Colonic mucosa (tissue), 4 donors: ENCODE data around the gene MATN4. TPM values are rescaled to one million over a fixed set of nuclear protein-coding genes. Genes with fewer than 3 reads are reported as not detected.

ENCODE experiments used
- DNase-seq: peaks from one replicate; pipeline ENCODE4 v3.0.0-alpha.2; 2020
- H3K27ac ChIP-seq: fragments of 200-600 bp; one replicate; pipeline ENCODE4 v1.8.0; 2021
- H3K27me3 ChIP-seq: fragments of 200-600 bp; one replicate; pipeline ENCODE4 v1.8.0; 2021
- H3K36me3 ChIP-seq: fragments of 200-600 bp; one replicate; pipeline ENCODE4 v1.8.0; 2021
- H3K4me1 ChIP-seq: fragments of 200-600 bp; one replicate; pipeline ENCODE4 v1.8.0; 2021; ENCODE audit warnings: mild to moderate bottlenecking
- H3K4me3 ChIP-seq: fragments of 200-600 bp; one replicate; pipeline ENCODE4 v1.8.0; 2021
- H3K9ac ChIP-seq, 2 donors: one replicate each; pipeline ENCODE4 v1.7.0; 2013; ENCODE audit warnings: control low read depth in 2 of 2, low read depth in 2 of 2, low read length in 2 of 2
- H3K9me3 ChIP-seq: fragments of 200-600 bp; one replicate; pipeline ENCODE4 v1.8.0; 2021
- intact Hi-C: fragments of 100-400 bp; cut with DNase I; formaldehyde crosslinking; loops from one replicate; pipeline ENCODE4 v1.14.1; 2022
- total RNA-seq, 2 donors: library from RNA; stranded (reverse); fragmentation: NEBNext Ultra II Directional in 1 of 2; extraction: Animal tissue kit (Norgen Biotek cat#: 25700) in 1 of 2; gene quantifications; one replicate each; pipeline ENCODE4 v1.2.1, GENCODE V29; 2021
- TF ChIP-seq, protein P1 (sequence below): fragments of 200-600 bp; IDR thresholded peaks from one replicate; pipeline ENCODE4 v1.8.0; 2022; ENCODE audit warnings: antibody characterized with exemption, mild to moderate bottlenecking
- donor health status: healthy.
- donor health status: DM: no; HTN: no; CAD: no.
- donor health status: DM: no; HTN: no; CAD: no.

The MATN4 gene
- total RNA-seq, 2 donors from 2014 or later = 0.47 TPM; not detected in 1

- Histone ChIP-seq H3K36me3 (no peaks in the 10 kb centered on the region), H3K9ac (no peak overlapping the region), H3K4me1 (no peaks in the 10 kb centered on the region), H3K27me3 (peaks cover 6% of the 10 kb centered on the region), H3K9me3 (no peaks in the 10 kb centered on the region), H3K4me3 (no peak overlapping the region), H3K27ac (no peak overlapping the region)
- intact Hi-C loops = no loop called here
- TF ChIP-seq, protein P1, sequence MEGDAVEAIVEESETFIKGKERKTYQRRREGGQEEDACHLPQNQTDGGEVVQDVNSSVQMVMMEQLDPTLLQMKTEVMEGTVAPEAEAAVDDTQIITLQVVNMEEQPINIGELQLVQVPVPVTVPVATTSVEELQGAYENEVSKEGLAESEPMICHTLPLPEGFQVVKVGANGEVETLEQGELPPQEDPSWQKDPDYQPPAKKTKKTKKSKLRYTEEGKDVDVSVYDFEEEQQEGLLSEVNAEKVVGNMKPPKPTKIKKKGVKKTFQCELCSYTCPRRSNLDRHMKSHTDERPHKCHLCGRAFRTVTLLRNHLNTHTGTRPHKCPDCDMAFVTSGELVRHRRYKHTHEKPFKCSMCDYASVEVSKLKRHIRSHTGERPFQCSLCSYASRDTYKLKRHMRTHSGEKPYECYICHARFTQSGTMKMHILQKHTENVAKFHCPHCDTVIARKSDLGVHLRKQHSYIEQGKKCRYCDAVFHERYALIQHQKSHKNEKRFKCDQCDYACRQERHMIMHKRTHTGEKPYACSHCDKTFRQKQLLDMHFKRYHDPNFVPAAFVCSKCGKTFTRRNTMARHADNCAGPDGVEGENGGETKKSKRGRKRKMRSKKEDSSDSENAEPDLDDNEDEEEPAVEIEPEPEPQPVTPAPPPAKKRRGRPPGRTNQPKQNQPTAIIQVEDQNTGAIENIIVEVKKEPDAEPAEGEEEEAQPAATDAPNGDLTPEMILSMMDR = no peak
- no peak for DNase-seq
These were observed 4.3 kb downstream of the MATN4 start for GRCh38 chr20:45303586-45304463.

DNA sequence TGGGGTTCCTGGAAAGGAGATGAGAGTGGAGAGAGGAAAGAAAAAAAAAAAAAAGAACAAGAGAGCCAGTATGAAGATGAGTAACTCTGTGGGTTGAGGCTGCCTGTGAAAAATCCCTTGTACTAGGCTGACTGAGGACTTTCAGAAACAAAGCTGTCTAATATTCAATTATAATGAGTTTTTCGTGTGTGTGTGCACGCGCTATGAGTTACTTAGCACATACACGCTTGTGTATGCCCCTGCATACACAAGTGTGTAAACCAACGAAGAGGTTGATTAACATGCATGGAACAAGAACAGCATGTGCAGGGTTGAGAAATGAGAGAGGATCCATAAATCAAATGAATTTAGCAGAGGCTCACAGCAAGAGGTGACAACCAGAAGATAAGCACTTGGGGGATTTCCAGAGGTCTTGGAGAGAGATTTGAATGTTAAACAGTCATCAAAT lies 6.3 kb downstream of the MATN4 start:
- Histone ChIP-seq H3K9me3 (no peaks in the 10 kb centered on the region), H3K27me3 (no peaks in the 10 kb centered on the region), H3K9ac (no peak overlapping the region), H3K4me3 (no peak overlapping the region), H3K27ac (no peak overlapping the region), H3K36me3 (no peaks in the 10 kb centered on the region), H3K4me1 (no peaks in the 10 kb centered on the region)
- DNase-seq = no peak
- intact Hi-C loops = no loop called here
- TF ChIP-seq, protein P1 = no peak

DNA sequence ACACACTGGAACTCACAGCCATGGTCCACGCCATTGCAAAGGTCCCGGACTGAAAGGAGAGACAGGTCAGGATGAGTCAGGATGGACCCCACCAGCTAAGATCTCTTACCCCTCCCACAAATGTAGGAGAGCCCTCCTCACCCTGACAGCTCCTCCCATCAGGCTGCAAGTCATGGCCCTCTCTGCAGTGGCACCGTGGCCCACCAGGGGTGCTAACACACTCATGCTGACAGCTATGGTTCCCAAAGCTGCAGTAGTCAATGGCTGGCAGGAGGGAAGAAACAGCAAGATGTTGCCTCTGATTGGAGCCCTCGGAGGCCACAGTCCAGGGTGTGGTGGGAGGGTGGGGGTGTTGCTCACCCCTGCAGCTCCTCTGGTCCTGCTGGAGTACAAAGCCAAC lies 7.1 kb downstream of the MATN4 start:
- Histone ChIP-seq H3K36me3 (no peaks in the 10 kb centered on the region), H3K27me3 (no peaks in the 10 kb centered on the region)
- TF ChIP-seq, protein P1 = no peak

DNA sequence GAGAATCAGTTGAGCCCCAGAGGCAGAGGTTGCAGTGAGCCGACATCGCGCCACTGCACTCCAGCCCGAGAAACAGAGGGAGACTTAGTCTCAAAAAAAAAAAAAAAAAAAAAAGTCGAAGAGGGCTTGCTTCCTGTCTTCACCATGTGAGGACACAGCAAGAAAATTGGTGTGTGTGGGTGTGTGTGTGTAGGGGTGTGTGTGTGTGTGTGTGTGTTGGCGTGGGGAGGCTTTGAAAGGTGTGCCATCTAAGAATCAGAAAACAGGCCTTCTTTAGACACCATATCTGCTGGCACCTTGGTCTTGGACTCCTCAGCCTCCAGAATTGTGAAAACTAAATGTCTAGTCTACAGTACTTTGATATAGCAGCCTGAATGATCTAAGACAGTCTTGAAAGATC lies 8.3 kb downstream of the MATN4 start:
- no peaks in the 10 kb centered on the region for H3K36me3 ChIP-seq
- intact Hi-C loops = loop anchor here (10.0 kb wide), 2 partner anchors 165 to 255 kb away; no protein-coding TSS in a partner anchor
- no peaks in the 10 kb centered on the region for H3K9me3 ChIP-seq
- H3K4me1 ChIP-seq = no peaks in the 10 kb centered on the region
- H3K4me3 ChIP-seq = no peak overlapping the region
- TF ChIP-seq, protein P1 = no peak
- peaks cover 2% of the 10 kb centered on the region for H3K27me3 ChIP-seq
- H3K27ac ChIP-seq = no peak overlapping the region
- H3K9ac ChIP-seq = no peak overlapping the region
- DNase-seq = no peak

More for the DNA sequence above, 7.1 kb downstream of the MATN4 start:
- no peak overlapping the region for H3K27ac ChIP-seq
- H3K9me3 ChIP-seq = no peaks in the 10 kb centered on the region
- H3K4me3 ChIP-seq = no peak overlapping the region
- no peaks in the 10 kb centered on the region for H3K4me1 ChIP-seq
- intact Hi-C loops = no loop called here
- no peak overlapping the region for H3K9ac ChIP-seq
- no peak for DNase-seq

DNA sequence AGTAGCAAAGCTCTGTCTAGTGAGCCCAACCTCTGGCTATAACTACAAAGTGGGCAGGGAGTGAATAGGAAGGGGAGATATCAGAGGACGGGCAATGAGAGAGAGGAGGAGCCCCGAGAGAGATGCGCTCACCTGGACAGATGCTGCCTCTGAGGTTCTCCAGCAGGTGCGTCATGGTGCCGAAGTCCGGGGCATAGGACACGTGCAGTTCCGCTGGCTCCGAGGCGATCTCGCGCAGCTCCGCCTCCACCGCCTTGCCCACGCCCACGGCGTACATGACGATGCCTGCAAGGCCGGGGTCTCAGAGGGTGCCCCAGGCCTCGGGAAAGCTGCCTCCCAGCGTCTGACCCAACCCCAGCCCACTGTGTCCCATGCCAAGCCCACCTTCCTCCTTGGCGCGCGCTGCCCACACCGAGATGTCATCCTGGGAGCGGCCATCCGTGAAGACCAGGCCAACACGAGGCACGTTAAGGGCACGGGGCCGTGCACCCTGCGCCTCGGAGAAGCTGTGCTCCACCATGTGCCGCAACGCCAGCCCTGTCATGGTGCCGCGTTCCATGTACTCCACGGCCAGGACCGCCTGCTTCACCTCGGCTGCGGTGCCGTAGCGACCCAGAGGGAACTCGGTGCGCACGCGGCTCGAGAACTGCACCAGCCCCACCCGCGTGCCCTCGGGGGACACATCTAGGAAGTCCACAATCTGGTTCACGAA lies 10.2 kb downstream of the MATN4 start:
- Histone ChIP-seq H3K27ac (no peak overlapping the region), H3K4me1 (peaks cover 4% of the 10 kb centered on the region), H3K36me3 (no peaks in the 10 kb centered on the region), H3K9ac (no peak overlapping the region), H3K9me3 (no peaks in the 10 kb centered on the region), H3K27me3 (peaks cover 7% of the 10 kb centered on the region), H3K4me3 (no peak overlapping the region)
- DNase-seq = no peak
- TF ChIP-seq, protein P1 = no peak
- intact Hi-C loops = loop anchor here (10.0 kb wide), 2 partner anchors 163 to 253 kb away; no protein-coding TSS in a partner anchor
